CD14-positive monocyte (primary cell): ENCODE results near the gene BMI1. TPM values are rescaled to one million over a fixed set of nuclear protein-coding genes. Genes with fewer than 3 reads are reported as not detected.

Source experiments
- DNase-seq, 3 donors: peaks; one replicate each; pipeline ENCODE4 v3.0.0-alpha.2; 2011 to 2022
- H2AFZ ChIP-seq: 2 replicates; pipeline ENCODE4 v1.6.0; 2012; ENCODE audit warnings: mild to moderate bottlenecking, low read depth, low read length, inconsistent platforms; ENCODE audit not compliant: insufficient read depth, poor library complexity, severe bottlenecking
- H3K27ac ChIP-seq, 2 donors: 1 replicate in 1 of 2; 2 replicates in 1 of 2; pipeline ENCODE4 v1.5.1; 2012 to 2013; ENCODE audit warnings: low read length in 2 of 2, control low read depth in 1 of 2, inconsistent platforms in 1 of 2, low read depth in 1 of 2, mild to moderate bottlenecking in 1 of 2
- H3K27me3 ChIP-seq, 2 donors: one replicate each; pipeline versions ENCODE4 v1.6.0 to v1.6.1; 2011 to 2013; ENCODE audit warnings: low read length in 2 of 2; ENCODE audit not compliant: control insufficient read depth in 2 of 2, insufficient read depth in 2 of 2
- H3K36me3 ChIP-seq, 2 donors: replicated peaks in 1 of 2; 1 replicate in 1 of 2; 2 replicates in 1 of 2; pipeline versions ENCODE4 v1.5.1 to v1.6.1; 2012 to 2013; ENCODE audit warnings: low read length in 2 of 2, control low read depth in 1 of 2, inconsistent platforms in 1 of 2, mild to moderate bottlenecking in 1 of 2; ENCODE audit not compliant: insufficient read depth in 2 of 2, control insufficient read depth in 1 of 2
- H3K4me1 ChIP-seq, 2 donors: 1 replicate in 1 of 2; 2 replicates in 1 of 2; pipeline versions ENCODE4 v1.5.1 to v1.6.1; 2012 to 2013; ENCODE audit warnings: low read length in 2 of 2, control low read depth in 1 of 2, inconsistent platforms in 1 of 2, mild to moderate bottlenecking in 1 of 2, moderate library complexity in 1 of 2; ENCODE audit not compliant: insufficient read depth in 2 of 2, control insufficient read depth in 1 of 2
- H3K4me2 ChIP-seq: replicated peaks from 2 replicates; pipeline ENCODE3; 2012; ENCODE audit warnings: low read length, moderate library complexity, mild to moderate bottlenecking; ENCODE audit not compliant: poor library complexity, severe bottlenecking; ENCODE audit errors: extremely low read depth
- H3K4me3 ChIP-seq, 3 experiments: fragments of 200-600 bp in 1 of 3; sonication (generic) in 1 of 3; replicated peaks in 1 of 3; 1 replicate in 2 of 3; 2 replicates in 1 of 3; pipeline ENCODE4 v1.5.1; 2011 to 2013; ENCODE audit warnings: low read length in 3 of 3, mild to moderate bottlenecking in 3 of 3, control low read depth in 2 of 3, low read depth in 2 of 3, inconsistent platforms in 1 of 3, moderate library complexity in 1 of 3
- H3K79me2 ChIP-seq: 2 replicates; pipeline ENCODE4 v1.6.0; 2012; ENCODE audit warnings: mild to moderate bottlenecking, control low read depth, inconsistent platforms, low read length, moderate library complexity; ENCODE audit not compliant: insufficient read depth
- H3K9ac ChIP-seq: 2 replicates; pipeline ENCODE4 v1.6.0; 2017; ENCODE audit warnings: low read length, mild to moderate bottlenecking; ENCODE audit not compliant: insufficient read depth, poor library complexity, severe bottlenecking
- H3K9me3 ChIP-seq, 2 donors: replicated peaks in 1 of 2; 1 replicate in 1 of 2; 2 replicates in 1 of 2; pipeline versions ENCODE4 v1.5.1 to v1.6.1; 2012 to 2013; ENCODE audit warnings: low read length in 2 of 2, control low read depth in 1 of 2; ENCODE audit not compliant: control insufficient read depth in 1 of 2, insufficient read depth in 1 of 2
- H4K20me1 ChIP-seq: 2 replicates; pipeline ENCODE4 v1.6.0; 2012; ENCODE audit warnings: mild to moderate bottlenecking, low read length, control low read depth, moderate library complexity; ENCODE audit not compliant: insufficient read depth
- H3K27ac Mint-ChIP-seq, 7 donors: one replicate each; pipeline ENCODE4 v1.8.0; 2020; ENCODE audit warnings: mild to moderate bottlenecking in 7 of 7, mixed read lengths in 7 of 7, moderate library complexity in 6 of 7, inconsistent platforms in 2 of 7
- H3K27me3 Mint-ChIP-seq, 3 donors: one replicate each; pipeline ENCODE4 v1.8.0; 2021 to 2022; ENCODE audit warnings: low read depth in 3 of 3, mild to moderate bottlenecking in 3 of 3, mixed read lengths in 3 of 3, moderate library complexity in 3 of 3, inconsistent platforms in 1 of 3
- H3K36me3 Mint-ChIP-seq, 2 donors: one replicate each; pipeline ENCODE4 v1.8.0; 2020; ENCODE audit warnings: mixed read lengths in 2 of 2, inconsistent platforms in 1 of 2, mild to moderate bottlenecking in 1 of 2
- H3K4me1 Mint-ChIP-seq: one replicate; pipeline ENCODE4 v1.8.0; 2020; ENCODE audit warnings: mild to moderate bottlenecking, mixed read lengths
- H3K4me3 Mint-ChIP-seq, 2 donors: one replicate each; pipeline ENCODE4 v1.8.0; 2020; ENCODE audit warnings: mild to moderate bottlenecking in 2 of 2, mixed read lengths in 2 of 2, moderate library complexity in 1 of 2
- H3K9me3 Mint-ChIP-seq, 7 donors: one replicate each; pipeline ENCODE4 v1.8.0; 2020 to 2022; ENCODE audit warnings: mixed read lengths in 7 of 7, mild to moderate bottlenecking in 6 of 7, moderate library complexity in 6 of 7, inconsistent platforms in 2 of 7
- CTCF ChIP-seq: fragments of 200-600 bp; IDR thresholded peaks from one replicate; pipeline ENCODE4 v1.8.0; 2022; ENCODE audit warnings: antibody characterized with exemption, mild to moderate bottlenecking
- WGBS: methylation state at CpG from one replicate; pipeline ENCODE4 v1.1.5; 2013; ENCODE audit warnings: missing lambda C conversion rate; ENCODE audit not compliant: insufficient coverage; 5-methylcytosine and 5-hydroxymethylcytosine counted together
- intact Hi-C, 2 donors: fragments of 100-400 bp; cut with micrococcal nuclease; formaldehyde crosslinking; loops; one replicate each; pipeline versions ENCODE4 v1.15.0 to v1.15.1; 2023
- polyA plus RNA-seq, 3 donors: library from polyadenylated mRNA; depleted of rRNA in 1 of 3; unstranded in 2 of 3; stranded (reverse) in 1 of 3; fragments of 300-500 nt in 2 of 3; fragments of >200 nt in 1 of 3; fragmentation: Illumina TruSeq in 2 of 3; gene quantifications; 1 replicate in 2 of 3; 2 replicates in 1 of 3; pipeline ENCODE4 v1.2.3, GENCODE V29; 2012 to 2021

Gene BMI1
- polyA plus RNA-seq, 3 donors, result 7.5 to 11.9 (median 11.0) TPM

DNA sequence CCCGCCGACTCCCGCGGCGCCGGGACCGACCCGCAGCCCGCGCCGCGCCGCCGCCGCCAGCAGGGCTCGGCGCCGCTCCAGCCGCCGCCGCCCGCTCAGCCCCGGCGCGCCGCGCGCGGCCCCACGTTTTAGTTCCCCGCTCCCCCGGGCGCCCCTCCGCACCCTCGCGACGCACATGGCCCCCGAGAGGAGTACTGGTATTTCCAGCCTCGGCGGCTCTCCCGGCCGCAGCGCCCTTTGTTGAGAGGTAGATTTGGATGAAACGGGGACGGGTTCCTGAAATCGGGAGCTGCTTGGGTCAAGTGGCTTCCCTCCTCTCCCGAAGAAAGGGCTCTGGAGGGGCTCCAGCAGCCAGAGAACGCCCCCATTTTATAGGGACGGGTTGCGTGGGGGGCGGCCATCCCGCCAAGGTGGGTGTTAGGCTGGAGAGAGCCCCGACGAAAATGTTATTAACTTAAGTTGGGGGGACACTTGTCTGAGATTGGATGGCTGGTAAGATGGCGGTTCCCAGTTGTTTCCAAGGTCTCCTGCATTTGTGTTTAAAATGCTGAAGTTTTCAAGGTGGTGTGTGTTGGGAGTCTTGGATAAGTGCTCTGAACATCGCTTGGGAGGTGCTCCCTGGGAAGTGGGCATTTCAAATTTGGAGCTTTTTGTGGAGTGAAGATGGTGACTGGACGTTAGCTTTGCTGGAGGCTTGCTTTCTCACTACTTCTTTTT, 1.2 kb downstream of the BMI1 start:
- Histone ChIP-seq H3K36me3 (no peaks in the 10 kb centered on the region), H3K4me2 (peak overlapping the region; percentile 76), H3K4me1 (peaks cover 41 to 53% of the 10 kb centered on the region in 2 donors), H4K20me1 (peaks cover 18% of the 10 kb centered on the region), H3K27ac (no peak overlapping the region), H3K9me3 (no peaks in the 10 kb centered on the region), H2AFZ (peak overlapping the region; percentile 59), H3K9ac (peak overlapping the region; percentile 60), H3K27me3 (peaks cover 38 to 58% of the 10 kb centered on the region in 2 donors), H3K4me3 (peak overlapping the region; percentile 34 to 79 (median 58)), H3K79me2 (peaks cover 28% of the 10 kb centered on the region)
- Mint-ChIP-seq H3K36me3 (peaks cover 20 to 39% of the 10 kb centered on the region in 2 donors), H3K4me1 (peaks cover 50% of the 10 kb centered on the region), H3K4me3 (peak overlapping the region; percentile 95 to 98), H3K9me3 (peaks cover 0 to 10% (median 5%) of the 10 kb centered on the region in 7 donors), H3K27me3 (peaks cover 37 to 57% (median 40%) of the 10 kb centered on the region in 3 donors), H3K27ac (peak overlapping the region in 3 of 7 donors; percentile 74 to 87 (median 78))
- TF ChIP-seq CTCF, result no peak
- WGBS, result 1% methylated on average over 43 of the region's 57 CpGs
- peak in 1 of 3 donors; percentile 8 for DNase-seq
- intact Hi-C loops, result loop anchor here (5.0 to 10.0 kb wide), 4 partner anchors 95 to 787 kb away; partner anchors contain the start of genes DNAJC1 (in 1 of the 2) and MLLT10 (in 1 of the 2)

DNA sequence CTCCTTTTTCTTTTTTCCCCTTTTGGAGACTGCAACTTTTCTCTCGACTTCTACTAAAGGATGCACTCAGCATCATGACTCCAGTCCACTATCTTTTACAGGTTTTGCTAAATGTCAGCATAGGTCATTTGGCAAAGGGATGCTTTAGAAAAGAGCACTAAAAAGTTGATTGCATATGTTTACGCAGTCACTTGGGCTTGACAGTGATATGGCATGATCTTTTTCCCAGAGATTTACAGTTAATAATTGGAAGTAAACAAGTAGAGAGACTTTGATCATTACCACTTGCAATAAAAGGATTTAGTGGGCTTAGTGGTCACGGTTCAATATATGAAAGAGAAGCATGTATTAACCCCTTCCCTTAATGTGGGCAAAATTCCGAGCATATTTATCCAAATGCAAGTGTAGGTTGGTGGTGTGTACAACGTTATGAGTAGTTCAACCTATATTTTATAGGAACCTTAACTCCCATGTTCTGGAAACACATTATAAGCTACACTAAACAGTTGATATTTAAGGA, 1.8 kb downstream of the BMI1 start:
- Histone ChIP-seq H2AFZ (peak overlapping the region; percentile 59), H3K27me3 (peaks cover 38 to 59% of the 10 kb centered on the region in 2 donors), H3K4me2 (peak overlapping the region; percentile 76), H3K4me1 (peaks cover 36 to 47% of the 10 kb centered on the region in 2 donors), H3K36me3 (peaks cover 2 to 3% of the 10 kb centered on the region in 2 donors), H3K27ac (no peak overlapping the region), H4K20me1 (peaks cover 18% of the 10 kb centered on the region), H3K4me3 (peak overlapping the region; percentile 34 to 79 (median 58)), H3K79me2 (peaks cover 22% of the 10 kb centered on the region), H3K9me3 (no peaks in the 10 kb centered on the region), H3K9ac (no peak overlapping the region)
- WGBS, result no CpG with 5 or more reads among the region's 5 CpGs
- peaks cover 23 to 43% of the 10 kb centered on the region in 2 donors for H3K36me3 Mint-ChIP-seq
- intact Hi-C loops, result loop anchor here (5.0 to 10.0 kb wide), 4 partner anchors 95 to 788 kb away; partner anchors contain the start of genes DNAJC1 (in 1 of the 2) and MLLT10 (in 1 of the 2)
- H3K9me3 Mint-ChIP-seq, result peaks cover 0 to 10% (median 5%) of the 10 kb centered on the region in 7 donors
- peaks cover 37 to 57% (median 40%) of the 10 kb centered on the region in 3 donors for H3K27me3 Mint-ChIP-seq
- peaks cover 44% of the 10 kb centered on the region for H3K4me1 Mint-ChIP-seq
- DNase-seq, result no peak
- TF ChIP-seq CTCF, result no peak
- peak overlapping the region; percentile 95 to 98 for H3K4me3 Mint-ChIP-seq
- no peak overlapping the region for H3K27ac Mint-ChIP-seq
